Naive thymus-derived CD4-positive, alpha-beta T cell (primary cell): Measurements from ENCODE around the gene TNRC6A. TPM values are rescaled to one million over a fixed set of nuclear protein-coding genes. Genes with fewer than 3 reads are reported as not detected.

Experiments used
- ATAC-seq: fragments of 150-1000 bp; cut with Tn5 transposase; 2 replicates; pipeline ENCODE4 v1.10.0; 2021; ENCODE audit warnings: mild to moderate bottlenecking, moderate library complexity
- CTCF ChIA-PET: fragments of 350-600 bp; sonication (Branson Sonifier 250); formaldehyde crosslinking; loops from one replicate; lab custom pipeline; 2021; ENCODE audit warnings: antibody characterized with exemption; lab: Charles Lee
- POLR2A ChIA-PET: fragments of 350-600 bp; sonication (Branson Sonifier 250); formaldehyde crosslinking; loops from one replicate; lab custom pipeline; 2021; ENCODE audit warnings: antibody characterized with exemption, inconsistent platforms; lab: Charles Lee
- DNase-seq, 9 donors: peaks; one replicate each; pipeline versions ENCODE4 v3.0.0 to v3.0.0-alpha.2; 2020 to 2022; ENCODE audit warnings: mixed read lengths in 1 of 9
- H3K27ac ChIP-seq: one replicate; pipeline ENCODE4 v1.7.0; 2013; ENCODE audit warnings: mild to moderate bottlenecking, low read depth, low read length, moderate library complexity
- H3K27me3 ChIP-seq, 2 donors: one replicate each; pipeline ENCODE4 v1.7.0; 2013; ENCODE audit warnings: low read length in 2 of 2, mild to moderate bottlenecking in 2 of 2, moderate library complexity in 2 of 2; ENCODE audit not compliant: control insufficient read depth in 2 of 2, insufficient read depth in 2 of 2
- H3K36me3 ChIP-seq, 3 experiments: 1 replicate in 2 of 3; 2 replicates in 1 of 3; pipeline ENCODE4 v1.7.0; 2013; ENCODE audit warnings: low read length in 3 of 3, mild to moderate bottlenecking in 3 of 3, moderate library complexity in 1 of 3; ENCODE audit not compliant: insufficient read depth in 3 of 3, control insufficient read depth in 2 of 3
- H3K4me1 ChIP-seq, 2 donors: one replicate each; pipeline ENCODE4 v1.7.0; 2013; ENCODE audit warnings: low read length in 2 of 2, mild to moderate bottlenecking in 2 of 2, moderate library complexity in 1 of 2; ENCODE audit not compliant: control insufficient read depth in 2 of 2, insufficient read depth in 2 of 2
- H3K4me3 ChIP-seq: 2 replicates; pipeline ENCODE4 v1.7.0; 2013; ENCODE audit warnings: mild to moderate bottlenecking, low read length
- H3K9me3 ChIP-seq, 3 experiments: 1 replicate in 2 of 3; 2 replicates in 1 of 3; pipeline ENCODE4 v1.7.0; 2013; ENCODE audit warnings: low read length in 3 of 3; ENCODE audit not compliant: control insufficient read depth in 2 of 3
- H3K27ac Mint-ChIP-seq, 9 donors: one replicate each; pipeline ENCODE4 v1.8.0; 2020 to 2022; ENCODE audit warnings: mixed read lengths in 9 of 9, mild to moderate bottlenecking in 8 of 9, moderate library complexity in 5 of 9, inconsistent platforms in 2 of 9
- H3K27me3 Mint-ChIP-seq, 5 donors: one replicate each; pipeline ENCODE4 v1.8.0; 2021 to 2022; ENCODE audit warnings: mixed read lengths in 5 of 5, mild to moderate bottlenecking in 1 of 5
- H3K36me3 Mint-ChIP-seq, 5 donors: one replicate each; pipeline ENCODE4 v1.8.0; 2020 to 2022; ENCODE audit warnings: mixed read lengths in 5 of 5, mild to moderate bottlenecking in 3 of 5, inconsistent platforms in 1 of 5
- H3K4me1 Mint-ChIP-seq, 7 donors: one replicate each; pipeline ENCODE4 v1.8.0; 2020 to 2022; ENCODE audit warnings: mixed read lengths in 7 of 7, mild to moderate bottlenecking in 3 of 7, inconsistent platforms in 1 of 7
- H3K4me3 Mint-ChIP-seq, 10 donors: one replicate each; pipeline ENCODE4 v1.8.0; 2020 to 2022; ENCODE audit warnings: mild to moderate bottlenecking in 10 of 10, mixed read lengths in 10 of 10, moderate library complexity in 6 of 10, inconsistent platforms in 2 of 10
- H3K9me3 Mint-ChIP-seq, 11 donors: one replicate each; pipeline ENCODE4 v1.8.0; 2020 to 2022; ENCODE audit warnings: mixed read lengths in 11 of 11, mild to moderate bottlenecking in 4 of 11, inconsistent platforms in 1 of 11, moderate library complexity in 1 of 11
- intact Hi-C, 2 donors: fragments of 100-400 bp; cut with micrococcal nuclease; formaldehyde crosslinking; loops; one replicate each; pipeline ENCODE4 v1.15.1; 2023
- polyA plus RNA-seq, 2 donors: library from polyadenylated mRNA; unstranded; fragments of 300-500 nt; fragmentation: Illumina TruSeq; gene quantifications; one replicate each; pipeline ENCODE4 v1.2.3, GENCODE V29; 2021
- total RNA-seq, 6 experiments: library from RNA in 5 of 6; stranded (reverse) in 5 of 6; gene quantifications; 1 replicate in 5 of 6; 2 replicates in 1 of 6; pipeline ENCODE4 v1.2.3 and lab custom pipeline; 2021 to 2026

The TNRC6A gene
- total and polyA plus RNA-seq, 7 experiments from 2014 or later = 13.4 to 110 (median 75.2) TPM

DNA sequence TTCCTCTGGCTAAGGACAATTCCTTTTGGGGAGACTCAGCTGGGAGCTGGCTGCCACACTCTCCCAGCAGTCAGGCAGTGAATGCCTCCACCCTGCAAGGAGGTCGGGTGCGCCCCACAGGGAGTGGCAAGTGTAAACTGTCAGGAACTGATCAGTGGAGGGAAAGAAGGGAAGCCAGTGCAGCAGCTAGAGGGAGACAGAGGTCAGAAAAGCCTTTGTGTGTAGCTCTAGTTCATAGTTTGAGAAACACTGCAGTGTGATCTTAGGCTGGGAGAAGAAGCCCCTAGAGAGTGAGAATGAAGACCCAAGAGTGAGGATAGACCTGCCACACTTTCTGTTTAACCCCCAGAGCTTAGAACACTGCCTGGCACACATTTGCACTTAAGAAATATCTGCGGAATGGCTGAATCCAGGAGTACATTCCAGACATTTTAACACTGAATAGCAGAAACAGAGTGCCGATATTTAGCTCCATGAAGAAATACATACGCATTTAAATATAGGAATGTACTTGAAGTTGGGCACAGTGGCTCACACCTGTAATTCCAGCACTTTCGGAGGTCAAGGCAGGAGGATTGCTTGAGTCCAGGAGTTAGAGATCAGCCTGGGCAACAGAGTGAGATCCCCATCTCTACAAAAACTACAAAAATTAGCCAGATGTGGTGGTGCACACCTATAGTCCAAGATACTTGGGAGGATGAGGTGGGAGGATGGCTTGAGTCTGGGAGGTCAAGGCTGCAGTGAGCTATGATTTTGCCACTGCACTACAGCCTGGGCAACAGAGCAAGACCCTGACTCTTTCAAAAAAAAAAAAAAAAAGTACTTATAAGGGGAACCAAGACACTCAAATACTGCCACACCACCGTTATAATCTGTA, 105.2 kb downstream of the TNRC6A start:
- H3K4me3 Mint-ChIP-seq = no peak overlapping the region
- H3K9me3 ChIP-seq = no peaks in the 10 kb centered on the region
- H3K27ac ChIP-seq = no peak overlapping the region
- DNase-seq (no peak), ATAC-seq (no peak)
- H3K36me3 Mint-ChIP-seq = peaks cover 0 to 21% (median 16%) of the 10 kb centered on the region in 5 donors
- intact Hi-C loops = no loop called here
- H3K4me1 ChIP-seq = no peaks in the 10 kb centered on the region
- ChIA-PET POLR2A (no interaction called here), CTCF (interaction anchor here (0.8 kb wide), 1 partner anchor 391 kb away, joined by 3 read pairs; no protein-coding TSS in a partner anchor)
- H3K4me1 Mint-ChIP-seq = no peaks in the 10 kb centered on the region
- no peak overlapping the region for H3K4me3 ChIP-seq
- no peak overlapping the region for H3K27ac Mint-ChIP-seq
- H3K27me3 Mint-ChIP-seq = peaks cover 0 to 2% (median 0%) of the 10 kb centered on the region in 5 donors
- H3K36me3 ChIP-seq = no peaks in the 10 kb centered on the region
- no peaks in the 10 kb centered on the region for H3K27me3 ChIP-seq
- no peaks in the 10 kb centered on the region for H3K9me3 Mint-ChIP-seq

DNA sequence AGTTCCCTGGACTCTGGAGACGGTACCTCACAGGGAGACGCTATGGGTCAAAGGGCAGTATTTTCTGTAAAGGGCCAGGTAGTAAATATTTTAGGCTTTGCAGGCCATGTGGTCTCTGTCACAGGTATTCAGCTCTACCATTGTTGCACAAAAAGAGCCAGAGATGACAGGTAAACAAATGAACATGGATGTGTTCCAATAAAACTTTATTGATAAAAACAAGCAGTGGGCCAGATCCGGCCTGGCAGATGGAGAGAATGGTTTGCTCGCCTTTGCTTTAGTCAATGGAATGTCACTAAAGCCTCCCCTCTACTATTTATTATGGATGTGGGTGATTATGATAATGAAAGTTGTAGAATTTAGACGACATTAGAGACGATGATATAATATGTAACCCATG, 107.4 kb downstream of the TNRC6A start:
- ATAC-seq = no peak
- no peaks in the 10 kb centered on the region for H3K4me1 Mint-ChIP-seq
- peaks cover 0 to 21% (median 14%) of the 10 kb centered on the region in 5 donors for H3K36me3 Mint-ChIP-seq
- Histone ChIP-seq H3K9me3 (no peaks in the 10 kb centered on the region), H3K27me3 (no peaks in the 10 kb centered on the region), H3K27ac (no peak overlapping the region), H3K4me1 (no peaks in the 10 kb centered on the region), H3K36me3 (no peaks in the 10 kb centered on the region), H3K4me3 (no peak overlapping the region)
- no peak for DNase-seq
- ChIA-PET CTCF (no interaction called here), POLR2A (interaction anchor here (0.7 kb wide), 1 partner anchor 11 kb away, joined by 3 read pairs; no protein-coding TSS in a partner anchor)
- intact Hi-C loops = no loop called here
- no peak overlapping the region for H3K4me3 Mint-ChIP-seq
- no peaks in the 10 kb centered on the region for H3K9me3 Mint-ChIP-seq
- no peak overlapping the region for H3K27ac Mint-ChIP-seq
- H3K27me3 Mint-ChIP-seq = peaks cover 0 to 2% (median 0%) of the 10 kb centered on the region in 5 donors

DNA sequence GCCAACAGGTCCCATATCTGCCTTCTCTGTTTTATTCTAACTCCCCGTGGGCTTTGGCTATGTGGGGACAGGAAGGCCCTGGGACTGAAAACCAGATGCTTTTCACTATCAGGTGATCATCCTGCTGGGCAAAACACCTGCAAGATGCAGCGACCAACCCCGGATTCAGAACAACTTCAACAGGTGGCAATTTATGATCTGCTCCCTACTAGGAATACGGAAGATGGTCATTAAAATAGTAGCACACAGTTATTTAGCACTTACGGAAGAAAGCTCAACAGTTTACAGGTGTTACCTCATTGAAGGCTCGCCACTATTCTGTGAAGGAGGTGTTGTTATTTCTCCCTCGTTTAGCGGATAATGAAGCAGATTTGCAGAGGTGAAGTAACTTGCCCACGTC, 108.5 kb downstream of the TNRC6A start:
- intact Hi-C loops = no loop called here
- Histone ChIP-seq H3K36me3 (no peaks in the 10 kb centered on the region), H3K27ac (no peak overlapping the region), H3K27me3 (no peaks in the 10 kb centered on the region), H3K9me3 (no peaks in the 10 kb centered on the region), H3K4me3 (no peak overlapping the region), H3K4me1 (no peaks in the 10 kb centered on the region)
- ATAC-seq = no peak
- ChIA-PET CTCF (no interaction called here), POLR2A (no interaction called here)
- Mint-ChIP-seq H3K27ac (no peak overlapping the region), H3K36me3 (peaks cover 0 to 23% (median 7%) of the 10 kb centered on the region in 5 donors), H3K27me3 (peaks cover 0 to 2% (median 0%) of the 10 kb centered on the region in 5 donors), H3K4me3 (no peak overlapping the region), H3K4me1 (no peaks in the 10 kb centered on the region), H3K9me3 (no peaks in the 10 kb centered on the region)
- no peak for DNase-seq

DNA sequence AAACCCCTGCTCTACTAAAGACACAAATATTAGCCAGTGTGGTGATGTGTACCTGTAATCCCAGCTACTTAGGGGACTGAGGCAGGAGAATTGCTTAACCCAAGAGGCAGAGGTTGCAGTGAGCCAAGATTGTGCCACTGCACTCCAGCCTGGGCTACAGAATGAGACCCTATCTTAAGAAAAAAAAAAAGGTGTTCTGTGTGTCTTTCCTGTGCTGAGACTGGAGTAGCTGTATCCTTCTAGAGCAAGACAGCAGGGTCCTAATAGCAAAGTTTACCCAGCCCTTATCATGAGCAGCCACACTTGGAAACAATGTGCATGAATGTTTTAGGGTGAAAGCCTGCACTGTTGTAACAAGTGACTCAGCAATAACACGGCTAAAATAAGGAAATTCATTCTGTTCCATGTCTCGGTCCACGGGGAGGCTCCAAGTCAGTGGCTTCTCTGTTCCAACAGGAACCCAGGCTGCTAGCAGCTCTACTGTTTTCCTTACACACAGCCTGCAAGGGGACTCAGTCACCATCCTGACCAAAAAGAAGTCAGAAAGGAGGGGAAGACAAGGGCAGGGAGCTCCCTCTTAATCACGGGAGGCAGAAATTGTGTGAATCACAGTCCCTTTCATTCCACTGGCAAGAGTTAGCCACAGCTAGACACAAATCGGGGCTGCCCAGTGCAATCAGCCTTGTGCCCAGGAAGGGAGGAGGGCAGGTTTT, 109.3 kb downstream of the TNRC6A start:
- intact Hi-C loops = no loop called here
- Mint-ChIP-seq H3K27ac (peak overlapping the region in 2 of 9 donors; percentile 44 to 76), H3K4me1 (no peaks in the 10 kb centered on the region), H3K36me3 (peaks cover 0 to 26% (median 7%) of the 10 kb centered on the region in 5 donors), H3K27me3 (peaks cover 0 to 2% (median 0%) of the 10 kb centered on the region in 5 donors), H3K9me3 (no peaks in the 10 kb centered on the region), H3K4me3 (no peak overlapping the region)
- CTCF ChIA-PET = no interaction called here
- Histone ChIP-seq H3K9me3 (no peaks in the 10 kb centered on the region), H3K4me1 (no peaks in the 10 kb centered on the region), H3K27ac (no peak overlapping the region), H3K27me3 (no peaks in the 10 kb centered on the region), H3K36me3 (no peaks in the 10 kb centered on the region), H3K4me3 (no peak overlapping the region)
- ATAC-seq = peak; percentile 50
- POLR2A ChIA-PET = no interaction called here
- DNase-seq = no peak

DNA sequence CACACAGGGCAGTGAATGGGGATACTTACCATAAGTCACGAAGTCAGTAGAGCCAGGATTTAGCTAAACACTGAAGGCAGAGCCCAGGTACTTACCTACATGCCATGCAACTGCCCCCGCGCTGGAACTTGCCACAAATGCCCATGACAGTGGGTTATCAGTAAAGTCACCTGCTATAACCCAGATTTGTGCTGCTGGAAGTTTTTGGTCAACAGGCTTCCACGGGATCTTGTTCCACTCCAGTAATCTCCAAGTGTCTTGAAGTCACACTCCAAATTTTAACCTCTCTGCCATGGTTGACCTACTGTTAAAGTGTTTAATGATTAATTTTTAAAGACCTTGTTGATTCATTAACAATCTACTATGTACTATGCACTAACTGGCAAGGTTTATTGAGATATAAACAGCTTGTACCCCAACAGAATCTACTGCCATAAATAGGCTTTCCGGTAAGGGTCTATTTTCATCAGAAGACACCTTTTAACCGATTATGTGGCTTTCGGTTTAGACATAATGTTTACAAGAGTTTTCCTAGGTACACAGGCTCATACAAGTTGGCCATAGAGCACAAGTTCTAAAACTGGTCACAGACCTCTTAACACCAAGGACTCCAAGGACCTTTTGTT, 110.0 kb downstream of the TNRC6A start:
- peaks cover 0 to 31% (median 7%) of the 10 kb centered on the region in 5 donors for H3K36me3 Mint-ChIP-seq
- intact Hi-C loops = no loop called here
- Histone ChIP-seq H3K4me3 (no peak overlapping the region), H3K4me1 (no peaks in the 10 kb centered on the region), H3K27ac (no peak overlapping the region), H3K9me3 (no peaks in the 10 kb centered on the region), H3K27me3 (no peaks in the 10 kb centered on the region), H3K36me3 (no peaks in the 10 kb centered on the region)
- ChIA-PET POLR2A (no interaction called here), CTCF (interaction anchor here (0.5 kb wide), 1 partner anchor 430 kb away, joined by 3 read pairs; no protein-coding TSS in a partner anchor)
- DNase-seq = no peak
- no peaks in the 10 kb centered on the region for H3K9me3 Mint-ChIP-seq
- no peak overlapping the region for H3K4me3 Mint-ChIP-seq
- no peaks in the 10 kb centered on the region for H3K4me1 Mint-ChIP-seq
- H3K27me3 Mint-ChIP-seq = peaks cover 0 to 2% (median 0%) of the 10 kb centered on the region in 5 donors
- no peak overlapping the region for H3K27ac Mint-ChIP-seq
- no peak for ATAC-seq

DNA sequence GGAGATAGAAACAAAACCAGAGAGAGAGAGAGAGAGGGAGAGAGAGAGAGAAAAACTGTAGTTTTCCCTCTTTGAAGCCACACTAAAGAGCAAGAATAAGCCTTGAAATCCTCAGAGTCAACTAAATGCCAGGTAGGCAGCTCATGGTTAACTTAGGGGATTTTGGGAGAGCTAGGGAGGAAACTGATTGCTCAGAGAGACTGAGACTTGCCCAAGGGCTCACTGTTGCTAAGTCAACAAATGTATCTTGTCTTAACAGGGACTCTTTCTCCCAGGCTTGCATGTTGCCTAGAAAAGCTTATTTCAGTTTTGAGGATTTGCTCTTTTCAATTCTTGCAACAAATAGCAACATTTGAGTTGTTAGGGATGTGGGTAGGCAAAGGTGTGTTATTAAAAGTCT, 111.8 kb downstream of the TNRC6A start:
- Histone ChIP-seq H3K27ac (no peak overlapping the region), H3K27me3 (no peaks in the 10 kb centered on the region), H3K4me1 (no peaks in the 10 kb centered on the region), H3K4me3 (no peak overlapping the region), H3K36me3 (no peaks in the 10 kb centered on the region), H3K9me3 (no peaks in the 10 kb centered on the region)
- ChIA-PET CTCF (no interaction called here), POLR2A (no interaction called here)
- ATAC-seq = no peak
- Mint-ChIP-seq H3K36me3 (peaks cover 0 to 20% (median 0%) of the 10 kb centered on the region in 5 donors), H3K27ac (no peak overlapping the region), H3K4me1 (no peaks in the 10 kb centered on the region), H3K27me3 (peaks cover 0 to 2% (median 0%) of the 10 kb centered on the region in 5 donors), H3K4me3 (no peak overlapping the region), H3K9me3 (no peaks in the 10 kb centered on the region)
- no peak for DNase-seq
- intact Hi-C loops = no loop called here
